Stomach (tissue), 9 donors: Measurements from ENCODE around the gene FTO. TPM values are rescaled to one million over a fixed set of nuclear protein-coding genes. Genes with fewer than 3 reads are reported as not detected.
A peak's percentile ranks its signal among the peaks of the same experiment; 100 is the strongest.

Experiments
- DNase-seq, 2 donors: peaks; one replicate each; pipeline versions ENCODE4 v3.0.0 to v3.0.0-alpha.2; 2013 to 2019
- H3K27ac ChIP-seq, 5 donors: fragments of 200-600 bp in 4 of 5; sonication (generic) in 4 of 5; one replicate each; pipeline ENCODE4 v1.5.1; 2013 to 2019; ENCODE audit warnings: mild to moderate bottlenecking in 1 of 5, moderate library complexity in 1 of 5
- H3K27me3 ChIP-seq, 3 donors: fragments of 200-600 bp; sonication (generic); one replicate each; pipeline ENCODE4 v1.5.1; 2017 to 2019; ENCODE audit warnings: mixed run types in 1 of 3
- H3K36me3 ChIP-seq, 4 donors: fragments of 200-600 bp; sonication (generic); 1 replicate in 3 of 4; 2 replicates in 1 of 4; pipeline ENCODE4 v1.5.1; 2016 to 2019
- H3K4me1 ChIP-seq, 4 donors: fragments of 200-600 bp; sonication (generic); one replicate each; pipeline ENCODE4 v1.5.1; 2016 to 2019
- H3K4me3 ChIP-seq, 4 donors: fragments of 200-600 bp; sonication (generic) in 3 of 4; one replicate each; pipeline ENCODE4 v1.5.1; 2016 to 2019; ENCODE audit warnings: mild to moderate bottlenecking in 1 of 4
- H3K9me3 ChIP-seq, 4 donors: fragments of 200-600 bp; sonication (generic); one replicate each; pipeline ENCODE4 v1.5.1; 2016 to 2019
- CTCF ChIP-seq, 7 experiments: fragments of 450-650 bp in 4 of 7; fragments of 200-600 bp in 3 of 7; sonication (generic) in 3 of 7; IDR thresholded peaks; one replicate each; pipeline ENCODE4 v1.5.1; 2016 to 2019; ENCODE audit warnings: antibody characterized with exemption in 7 of 7, control low read depth in 2 of 7, mild to moderate bottlenecking in 1 of 7
- EP300 ChIP-seq: sonication (generic); formaldehyde crosslinking; IDR thresholded peaks from one replicate; pipeline ENCODE4 v1.6.1; 2017; ENCODE audit warnings: antibody characterized with exemption
- POLR2A ChIP-seq, 4 donors: fragments of 450-650 bp; IDR thresholded peaks; one replicate each; pipeline ENCODE4 v1.6.1; 2016; ENCODE audit warnings: antibody characterized with exemption in 4 of 4, control low read depth in 2 of 4, mild to moderate bottlenecking in 1 of 4, moderate library complexity in 1 of 4
- POLR2AphosphoS5 ChIP-seq, 3 donors: sonication (generic); formaldehyde crosslinking; IDR thresholded peaks; one replicate each; pipeline ENCODE4 v1.6.1; 2016; ENCODE audit warnings: antibody characterized with exemption in 3 of 3
- WGBS, 5 donors: extraction: QIAGEN DNeasy Blood & Tissue Kit in 3 of 5; methylation state at CpG; one replicate each; pipeline versions ENCODE4 v1.1.5 to v1.1.7; 2013 to 2018; 5-methylcytosine and 5-hydroxymethylcytosine counted together
- intact Hi-C: fragments of 100-400 bp; cut with DNase I; formaldehyde crosslinking; loops from one replicate; pipeline ENCODE4 v1.15.1; 2023; ENCODE audit warnings: low total_unique reads
- polyA plus RNA-seq, 3 donors: library from polyadenylated mRNA; stranded (reverse); fragments of 200-250 nt; gene quantifications; one replicate each; pipeline ENCODE4 v1.2.3, GENCODE V29; 2013
- total RNA-seq, 5 donors: library from RNA; depleted of rRNA; stranded (reverse); fragments of >200 nt; gene quantifications; one replicate each; pipeline versions ENCODE4 v1.1.0 to v1.2.3, GENCODE V29; 2014 to 2016
- donor health status: healthy with polysubstance abuse.
- donor health status: Bipolar disorder and iron deficiency.
- donor health status: healthy.

The FTO gene
- total and polyA plus RNA-seq, 8 donors = 9.3 to 88.7 (median 24.6) TPM

GRCh38 chr16:53952215-53953208 is 248.6 kb downstream of the FTO start:
- intact Hi-C loops = no loop called here
- H3K9me3 ChIP-seq = no peaks in the 10 kb centered on the region
- peaks cover 0 to 6% (median 2%) of the 10 kb centered on the region in 4 donors for H3K36me3 ChIP-seq

GRCh38 chr16:53953336-53953735 is 249.4 kb downstream of the FTO start:
- Histone ChIP-seq H3K4me3 (no peak overlapping the region), H3K9me3 (no peaks in the 10 kb centered on the region), H3K4me1 (peaks cover 0 to 32% (median 17%) of the 10 kb centered on the region in 4 donors), H3K27me3 (no peaks in the 10 kb centered on the region), H3K36me3 (peaks cover 0 to 6% (median 2%) of the 10 kb centered on the region in 4 donors), H3K27ac (no peak overlapping the region)
- 55 to 69% (median 56%) methylated on average over 2 of the region's 2 CpGs for WGBS, 5 donors
- intact Hi-C loops = no loop called here
- no peak for DNase-seq
- no peak for TF ChIP-seq POLR2A (IDR thresholded peaks at IDR 0.05)
- no peak for TF ChIP-seq CTCF (IDR thresholded peaks at IDR 0.05)

More at GRCh38 chr16:53952215-53953208, 248.6 kb downstream of the FTO start:
- no peak overlapping the region for H3K27ac ChIP-seq
- TF ChIP-seq EP300 = no peak
- no peak for TF ChIP-seq CTCF (IDR thresholded peaks at IDR 0.05)
- TF ChIP-seq POLR2A (IDR thresholded peaks at IDR 0.05) = no peak
- TF ChIP-seq POLR2AphosphoS5 (IDR thresholded peaks at IDR 0.05) = no peak
- 73 to 81% (median 79%) methylated on average over 7 of the region's 7 CpGs for WGBS, 5 donors
- no peaks in the 10 kb centered on the region for H3K27me3 ChIP-seq
- peak in 1 of 2 donors; percentile 63 for DNase-seq
- peak overlapping the region in 1 of 4 donors; percentile 11 for H3K4me3 ChIP-seq
- H3K4me1 ChIP-seq = peaks cover 0 to 32% (median 17%) of the 10 kb centered on the region in 4 donors

GRCh38 chr16:53955221-53955875 is 251.4 kb downstream of the FTO start:
- no peak overlapping the region for H3K4me3 ChIP-seq
- no peak overlapping the region for H3K27ac ChIP-seq
- no peaks in the 10 kb centered on the region for H3K27me3 ChIP-seq
- H3K9me3 ChIP-seq = no peaks in the 10 kb centered on the region
- H3K4me1 ChIP-seq = peaks cover 0 to 21% (median 12%) of the 10 kb centered on the region in 4 donors
- H3K36me3 ChIP-seq = peaks cover 0 to 6% (median 2%) of the 10 kb centered on the region in 4 donors
- intact Hi-C loops = no loop called here
- TF ChIP-seq EP300 (no peak), POLR2A (IDR thresholded peaks at IDR 0.05) (no peak), CTCF (IDR thresholded peaks at IDR 0.05) (no peak), POLR2AphosphoS5 (IDR thresholded peaks at IDR 0.05) (no peak)
- DNase-seq = no peak
- 74 to 89% (median 83%) methylated on average over 2 of the region's 2 CpGs for WGBS, 5 donors

- Histone ChIP-seq H3K27me3 (no peaks in the 10 kb centered on the region), H3K4me3 (no peak overlapping the region), H3K36me3 (peaks cover 0 to 6% (median 2%) of the 10 kb centered on the region in 4 donors), H3K9me3 (no peaks in the 10 kb centered on the region), H3K27ac (no peak overlapping the region), H3K4me1 (peaks cover 0 to 3% (median under 1%) of the 10 kb centered on the region in 4 donors)
- intact Hi-C loops = no loop called here
- WGBS, 5 donors = 85 to 92% (median 90%) methylated on average over 10 of the region's 10 CpGs
- TF ChIP-seq POLR2A (IDR thresholded peaks at IDR 0.05) (no peak), POLR2AphosphoS5 (IDR thresholded peaks at IDR 0.05) (no peak), CTCF (IDR thresholded peaks at IDR 0.05) (no peak), EP300 (no peak)
- no peak for DNase-seq
Observed at GRCh38 chr16:53958341-53958880, 254.5 kb downstream of the FTO start.
